ENCODE results near the gene ADRA2A.

The ADRA2A gene

GRCh38 chr10:111122127-111122526 is 45.3 kb downstream of the ADRA2A start:
- no peak for DNase-seq (ENCODE audit: low read depth in 2 of 2)
- no peak overlapping the region for H3K4me3 ChIP-seq (replicated peaks in 1 of 2; ENCODE audit: low read depth in 2 of 2, low read length in 2 of 2)
- no peak for TF ChIP-seq CTCF (IDR thresholded peaks at IDR 0.05; ENCODE audit: low read depth, low read length)

- no peak for DNase-seq (ENCODE audit: low read depth in 2 of 2)
- no peak overlapping the region for H3K4me3 ChIP-seq (replicated peaks in 1 of 2; ENCODE audit: low read depth in 2 of 2, low read length in 2 of 2)
- TF ChIP-seq CTCF (IDR thresholded peaks at IDR 0.05; ENCODE audit: low read depth, low read length) = no peak
Observed at GRCh38 chr10:111123883-111124282, 47.1 kb downstream of the ADRA2A start.

- DNase-seq (ENCODE audit: low read depth in 2 of 2) = no peak
- no peak overlapping the region for H3K4me3 ChIP-seq (replicated peaks in 1 of 2; ENCODE audit: low read depth in 2 of 2, low read length in 2 of 2)
- TF ChIP-seq CTCF (IDR thresholded peaks at IDR 0.05; ENCODE audit: low read depth, low read length) = no peak
Observed at GRCh38 chr10:111125102-111125501, 48.3 kb downstream of the ADRA2A start.

GRCh38 chr10:111126077-111126476 is 49.2 kb downstream of the ADRA2A start:
- TF ChIP-seq CTCF (IDR thresholded peaks at IDR 0.05; ENCODE audit: low read depth, low read length) = no peak
- H3K4me3 ChIP-seq (replicated peaks in 1 of 2; ENCODE audit: low read depth in 2 of 2, low read length in 2 of 2) = no peak overlapping the region
- DNase-seq (ENCODE audit: low read depth in 2 of 2) = peak in 1 of 2 donors; percentile 13

- no peak for TF ChIP-seq CTCF (IDR thresholded peaks at IDR 0.05; ENCODE audit: low read depth, low read length)
- H3K4me3 ChIP-seq (replicated peaks in 1 of 2; ENCODE audit: low read depth in 2 of 2, low read length in 2 of 2) = no peak overlapping the region
- no peak for DNase-seq (ENCODE audit: low read depth in 2 of 2)
Observed at GRCh38 chr10:111127081-111127848, 50.4 kb downstream of the ADRA2A start.

- TF ChIP-seq CTCF (IDR thresholded peaks at IDR 0.05; ENCODE audit: low read depth, low read length) = no peak
- DNase-seq (ENCODE audit: low read depth in 2 of 2) = peak in 1 of 2 donors; percentile 13
- no peak overlapping the region for H3K4me3 ChIP-seq (replicated peaks in 1 of 2; ENCODE audit: low read depth in 2 of 2, low read length in 2 of 2)
Observed at GRCh38 chr10:111128331-111129180, 51.7 kb downstream of the ADRA2A start.

Measured in cardiac fibroblast (primary cell).